GM19328 (cell line): Measurements from ENCODE around the gene IRF4.

Experiments used
- ATAC-seq: cut with Tn5 transposase; IDR thresholded peaks from one replicate; pipeline ENCODE4 v1.9.1; 2021; ENCODE audit warnings: mild to moderate bottlenecking, moderate library complexity; ENCODE audit not compliant: unreplicated experiment

The IRF4 gene

DNA sequence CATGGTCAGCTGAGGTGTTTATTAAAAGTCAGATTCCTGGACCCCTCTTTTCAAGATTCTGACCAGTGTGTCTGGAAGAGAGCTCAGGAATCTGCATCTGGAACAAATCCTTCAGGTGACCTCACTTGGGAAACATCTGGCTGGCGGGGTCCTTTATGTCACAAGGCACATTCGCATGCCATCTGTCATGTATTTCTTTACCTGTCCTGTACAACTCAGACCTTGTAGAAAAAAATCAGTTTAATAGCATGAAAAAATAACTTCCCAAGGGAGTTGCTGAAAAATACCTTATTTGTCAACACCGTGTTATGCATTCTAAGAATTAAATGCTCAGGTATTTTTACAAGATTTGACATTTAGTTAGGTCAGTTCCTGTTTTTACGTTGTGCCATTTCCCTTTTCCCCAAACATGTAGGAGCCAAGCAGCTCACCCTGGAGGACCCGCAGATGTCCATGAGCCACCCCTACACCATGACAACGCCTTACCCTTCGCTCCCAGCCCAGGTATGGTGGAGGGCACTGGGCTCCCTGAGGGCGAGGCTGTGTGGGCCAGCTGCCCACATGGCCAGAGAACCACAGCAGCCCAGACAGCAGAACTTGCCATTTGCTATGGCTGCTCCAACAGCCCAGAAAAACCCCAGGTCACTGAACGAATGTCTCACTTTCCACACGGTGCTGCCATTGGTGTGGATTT lies 4.0 kb downstream of the IRF4 start:
- no peak for ATAC-seq

DNA sequence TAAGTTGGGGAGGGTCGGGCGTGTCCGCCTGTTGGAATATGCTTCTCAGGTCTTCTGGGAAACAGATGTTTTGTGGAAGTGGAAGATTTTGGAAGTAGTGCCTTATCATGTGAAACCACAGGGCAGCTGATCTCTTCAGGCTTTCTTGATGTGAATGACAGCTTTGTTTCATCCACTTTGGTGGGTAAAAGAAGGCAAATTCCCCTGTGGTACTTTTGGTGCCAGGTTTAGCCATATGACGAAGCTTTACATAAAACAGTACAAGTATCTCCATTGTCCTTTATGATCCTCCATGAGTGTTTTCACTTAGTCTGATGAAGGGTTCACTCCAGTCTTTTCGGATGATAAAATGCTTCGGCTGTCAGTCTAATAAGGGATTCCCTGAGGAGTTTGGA lies 4.6 kb downstream of the IRF4 start:
- ATAC-seq = no peak

DNA sequence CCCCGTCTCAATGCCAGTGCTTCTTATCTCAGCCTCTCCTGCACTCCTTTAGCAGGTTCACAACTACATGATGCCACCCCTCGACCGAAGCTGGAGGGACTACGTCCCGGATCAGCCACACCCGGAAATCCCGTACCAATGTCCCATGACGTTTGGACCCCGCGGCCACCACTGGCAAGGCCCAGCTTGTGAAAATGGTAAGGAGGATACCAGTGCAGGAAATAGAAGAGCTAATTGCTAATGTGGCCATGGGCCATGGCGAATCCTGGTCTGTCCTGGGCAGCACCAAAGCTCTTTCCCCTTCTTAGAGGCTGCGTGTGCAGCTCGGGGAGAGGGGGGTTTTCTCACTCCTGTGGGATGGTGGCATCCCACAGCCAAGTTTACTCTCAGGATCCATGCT lies 5.5 kb downstream of the IRF4 start:
- ATAC-seq = no peak

DNA sequence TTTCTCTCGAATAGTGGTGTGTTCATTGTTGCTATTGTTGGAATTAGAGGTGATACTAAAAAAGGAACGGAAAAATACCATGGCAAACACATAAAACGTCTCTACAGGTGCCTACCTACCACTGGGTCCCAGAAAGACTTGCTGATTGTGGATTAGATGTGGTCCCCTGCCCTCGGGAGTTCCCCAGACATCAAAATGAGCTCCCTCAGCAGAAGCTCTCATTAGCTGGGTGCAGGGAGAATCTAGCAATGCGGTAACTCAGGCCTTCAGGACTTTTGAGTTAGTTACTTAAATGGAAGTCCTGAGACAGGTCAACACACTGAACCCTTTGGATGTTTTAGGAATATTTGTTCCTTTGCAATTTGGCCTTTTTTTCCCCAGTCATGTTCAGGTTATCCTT lies 6.1 kb downstream of the IRF4 start:
- ATAC-seq = no peak

DNA sequence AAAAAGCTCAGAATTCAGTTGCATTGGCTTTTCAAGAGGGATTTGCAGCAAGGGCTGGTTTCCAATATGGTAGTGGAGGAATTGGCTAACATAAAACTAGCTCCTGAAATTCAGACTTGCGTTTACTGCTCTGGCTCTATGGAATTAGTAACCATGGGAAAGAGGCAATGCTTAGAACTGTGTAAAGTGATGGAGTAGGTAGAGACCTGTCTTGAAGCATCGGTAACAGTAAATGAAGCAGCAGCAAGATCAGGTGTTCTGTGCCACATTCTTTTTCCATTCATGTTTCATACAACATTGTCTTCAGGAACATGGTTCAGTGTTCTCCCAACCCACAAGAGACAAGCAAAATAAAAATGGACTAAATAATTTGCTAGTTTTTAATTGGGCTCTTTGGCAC lies 6.5 kb downstream of the IRF4 start:
- no peak for ATAC-seq

DNA sequence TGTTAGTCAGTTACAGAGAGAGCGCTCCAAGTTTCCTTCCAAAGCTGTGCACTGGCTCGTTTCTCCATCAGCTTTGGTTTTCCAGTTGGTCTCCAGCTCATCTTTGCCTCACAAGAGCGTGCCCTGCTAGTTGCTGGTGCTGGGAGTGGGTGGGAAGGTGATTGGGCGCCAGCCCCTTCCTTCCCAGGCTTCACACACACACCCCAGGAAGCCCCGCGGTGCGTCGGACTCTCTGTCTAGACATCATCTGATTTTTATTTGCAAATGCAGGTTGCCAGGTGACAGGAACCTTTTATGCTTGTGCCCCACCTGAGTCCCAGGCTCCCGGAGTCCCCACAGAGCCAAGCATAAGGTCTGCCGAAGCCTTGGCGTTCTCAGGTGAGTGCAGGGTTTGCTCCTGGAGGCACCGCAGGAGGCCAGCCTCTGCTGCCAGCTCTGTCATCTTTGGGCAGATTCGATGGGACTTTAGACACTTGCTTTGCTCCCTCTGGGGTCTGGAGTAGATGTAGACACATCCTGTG lies 7.1 kb downstream of the IRF4 start:
- ATAC-seq = no peak

DNA sequence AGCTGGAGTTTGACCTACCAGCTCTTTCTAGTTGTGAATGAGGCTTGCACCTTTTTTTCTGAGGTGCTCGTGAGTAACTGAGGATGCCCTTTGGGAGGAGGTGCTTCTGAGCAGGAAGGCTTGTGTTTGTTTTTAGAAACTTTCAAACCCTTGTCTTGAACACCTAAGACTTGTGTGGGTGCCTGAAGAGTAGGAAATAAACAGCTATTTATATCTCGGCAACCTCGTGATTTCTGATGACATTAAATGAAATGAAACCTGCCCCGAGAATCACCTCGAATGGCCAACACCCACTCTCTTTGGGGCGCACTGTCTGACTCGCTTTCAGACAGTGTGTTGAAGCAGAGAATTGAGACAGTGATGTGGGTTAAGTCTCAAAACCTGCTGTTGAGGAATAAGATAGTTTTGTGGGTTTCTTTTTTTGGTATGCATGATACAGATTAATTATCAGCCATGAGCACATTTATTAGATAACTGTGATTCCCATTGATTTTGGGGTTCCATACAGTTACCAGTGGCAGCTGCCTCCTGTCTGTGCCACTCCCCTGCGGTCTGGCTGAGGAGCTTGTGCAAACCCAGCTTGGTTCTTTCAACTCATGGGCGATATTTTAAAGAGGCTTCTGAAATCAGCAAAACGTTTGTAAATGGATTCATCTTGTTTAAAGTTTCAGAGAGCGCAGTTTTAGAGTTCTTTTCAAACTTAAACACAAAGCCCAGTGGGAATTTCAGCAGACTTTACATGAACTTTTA lies 8.4 kb downstream of the IRF4 start:
- no peak for ATAC-seq

DNA sequence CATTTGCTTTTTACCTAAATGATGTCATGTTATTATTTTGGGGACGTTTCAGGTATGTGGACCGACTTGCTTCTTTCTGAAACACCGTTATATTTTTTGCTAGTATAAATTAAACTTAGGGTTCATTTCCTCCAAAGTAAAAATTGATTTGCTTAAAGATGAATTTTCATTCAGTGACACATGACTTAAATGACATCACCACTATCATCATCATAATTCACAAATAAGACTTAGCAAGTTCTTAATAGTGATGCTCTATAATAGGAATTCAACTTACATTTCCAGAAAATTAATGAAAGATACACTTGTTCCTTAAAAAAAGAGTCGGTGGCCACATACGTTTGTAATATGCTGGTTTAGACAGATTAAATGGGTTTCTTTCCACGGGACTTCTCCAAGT lies 9.3 kb downstream of the IRF4 start:
- ATAC-seq = no peak

DNA sequence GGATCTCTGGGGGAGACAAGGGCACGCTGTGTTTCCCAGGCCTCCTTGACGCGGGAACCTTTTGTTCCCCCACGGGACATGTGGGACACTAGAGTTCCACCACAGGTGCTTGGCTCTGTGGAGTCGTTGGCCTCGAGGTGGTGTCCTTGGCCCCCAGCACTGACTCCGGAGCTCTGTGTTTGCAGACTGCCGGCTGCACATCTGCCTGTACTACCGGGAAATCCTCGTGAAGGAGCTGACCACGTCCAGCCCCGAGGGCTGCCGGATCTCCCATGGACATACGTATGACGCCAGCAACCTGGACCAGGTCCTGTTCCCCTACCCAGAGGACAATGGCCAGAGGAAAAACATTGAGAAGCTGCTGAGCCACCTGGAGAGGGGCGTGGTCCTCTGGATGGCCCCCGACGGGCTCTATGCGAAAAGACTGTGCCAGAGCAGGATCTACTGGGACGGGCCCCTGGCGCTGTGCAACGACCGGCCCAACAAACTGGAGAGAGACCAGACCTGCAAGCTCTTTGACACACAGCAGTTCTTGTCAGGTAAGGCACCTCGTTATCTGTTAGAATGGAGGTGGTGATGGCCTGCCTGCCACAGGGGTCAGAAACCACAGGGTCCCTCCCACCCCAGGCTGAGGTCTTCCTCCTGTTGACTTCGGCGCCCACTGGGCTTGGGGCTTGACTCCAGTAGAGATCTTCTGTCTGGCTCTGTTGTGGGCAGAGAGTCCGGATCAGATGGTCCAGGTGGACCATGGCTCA lies 9.9 kb downstream of the IRF4 start:
- no peak for ATAC-seq

DNA sequence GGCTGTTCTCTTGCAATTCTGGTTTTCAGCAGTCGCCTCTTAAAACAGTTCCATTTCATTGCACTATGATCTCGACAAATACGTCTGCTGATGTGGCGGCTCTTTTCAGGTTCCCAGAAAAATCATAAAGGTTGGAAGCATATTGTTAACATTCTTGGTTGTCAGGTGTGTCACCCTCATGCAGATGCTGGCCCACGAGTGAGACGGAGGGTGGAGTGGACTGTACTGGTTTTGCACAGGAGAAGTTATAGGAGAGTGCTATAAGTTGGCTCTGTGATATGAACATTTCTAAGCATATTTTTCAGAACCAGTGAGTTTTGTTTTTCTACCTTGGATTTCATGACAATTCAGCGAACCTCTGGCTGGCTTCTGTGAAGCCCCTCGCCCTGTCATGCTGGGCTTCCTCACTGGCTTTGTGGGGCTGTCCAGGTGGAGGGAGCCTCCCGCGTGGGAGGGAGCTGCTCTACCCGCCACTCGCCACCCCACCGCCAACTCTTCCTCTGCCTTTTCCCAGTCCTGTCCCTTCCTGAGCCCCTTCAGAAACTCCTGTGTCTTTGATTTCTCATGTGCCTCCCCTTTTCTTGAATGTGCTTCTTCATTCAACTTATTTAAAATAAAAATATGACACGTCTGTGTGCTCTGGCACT lies 10.6 kb downstream of the IRF4 start:
- ATAC-seq = no peak

DNA sequence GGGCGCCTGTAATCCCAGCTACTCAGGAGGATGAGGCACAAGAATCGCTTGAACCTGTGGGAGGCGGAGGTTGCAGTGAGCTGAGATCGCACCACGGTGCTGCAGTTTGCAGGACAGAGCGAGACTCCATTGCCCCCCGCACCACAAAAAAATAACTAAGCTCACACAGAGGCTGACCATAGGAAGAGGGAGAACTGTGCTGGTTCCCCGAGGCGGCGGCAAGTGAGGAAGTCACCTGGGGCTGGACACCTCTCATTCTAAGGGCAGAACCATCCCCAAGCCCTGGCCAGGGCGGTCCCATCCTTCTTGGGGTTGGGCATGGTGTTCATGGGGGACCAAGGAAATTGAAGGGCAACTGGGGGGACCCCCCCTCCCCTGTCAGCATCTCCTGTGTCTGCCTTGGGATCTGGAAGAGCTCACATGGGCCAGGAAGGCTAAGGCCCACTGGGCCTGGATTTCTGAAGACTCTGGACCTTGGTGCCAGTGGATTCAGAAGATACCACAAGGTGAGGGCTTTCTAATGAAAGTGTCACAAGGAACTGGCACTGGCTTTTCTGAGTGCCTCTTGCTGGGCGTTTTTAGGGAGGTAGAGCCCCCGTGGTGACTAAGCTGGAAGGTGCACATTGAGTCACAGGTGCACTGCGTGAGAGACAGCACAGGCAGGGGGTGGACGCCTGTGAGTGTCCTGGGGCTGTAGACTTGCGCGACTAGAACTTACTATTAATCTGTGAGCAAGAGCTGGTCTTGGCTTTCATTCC lies 11.5 kb downstream of the IRF4 start:
- no peak for ATAC-seq

DNA sequence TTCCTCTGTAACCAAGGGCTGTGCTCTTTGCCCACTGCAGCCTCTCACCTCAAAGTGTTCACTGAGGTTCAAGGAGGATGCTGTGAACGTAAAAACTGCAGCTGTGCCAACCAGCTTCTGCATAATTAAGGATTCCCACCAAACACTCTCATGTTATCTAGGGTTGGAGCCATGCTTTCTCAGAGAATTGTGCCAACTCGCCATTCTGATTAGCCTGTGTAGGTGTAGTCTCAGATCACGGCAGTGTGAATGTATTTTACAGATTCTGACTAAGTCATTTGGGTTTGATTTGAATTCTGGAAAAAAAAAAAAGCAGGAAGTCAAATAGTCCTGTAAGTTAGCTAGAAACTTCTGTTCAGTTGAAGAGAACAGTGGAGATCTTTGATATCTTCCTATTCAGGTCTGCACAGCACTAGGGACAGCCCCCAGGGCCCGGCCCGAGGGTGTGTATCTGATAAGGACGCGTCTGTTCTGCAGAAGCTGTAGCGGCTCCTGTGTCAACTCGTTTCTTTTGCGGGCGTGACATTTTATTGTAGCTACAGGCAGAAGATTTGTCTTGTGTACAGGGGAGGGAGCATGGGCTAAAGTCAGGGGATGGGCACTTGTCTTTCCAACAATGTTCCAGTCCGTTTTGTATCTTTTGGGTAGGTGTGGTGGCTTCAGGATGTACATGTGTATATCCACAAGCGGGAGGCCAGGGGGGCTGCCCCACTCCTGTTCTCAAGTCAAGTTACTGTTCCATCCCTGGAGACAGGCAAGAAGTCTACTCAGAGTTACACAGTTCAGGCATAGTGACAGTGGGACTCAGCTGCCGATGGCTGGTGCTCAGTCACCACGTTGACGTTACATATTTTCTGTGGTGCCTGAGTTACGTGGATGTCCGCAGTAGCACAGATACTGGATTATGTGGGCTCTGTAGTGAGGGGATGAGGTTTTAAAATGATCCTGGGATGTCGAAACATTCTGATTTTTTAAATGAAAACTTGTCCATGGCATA lies 12.4 kb downstream of the IRF4 start:
- ATAC-seq = no peak

DNA sequence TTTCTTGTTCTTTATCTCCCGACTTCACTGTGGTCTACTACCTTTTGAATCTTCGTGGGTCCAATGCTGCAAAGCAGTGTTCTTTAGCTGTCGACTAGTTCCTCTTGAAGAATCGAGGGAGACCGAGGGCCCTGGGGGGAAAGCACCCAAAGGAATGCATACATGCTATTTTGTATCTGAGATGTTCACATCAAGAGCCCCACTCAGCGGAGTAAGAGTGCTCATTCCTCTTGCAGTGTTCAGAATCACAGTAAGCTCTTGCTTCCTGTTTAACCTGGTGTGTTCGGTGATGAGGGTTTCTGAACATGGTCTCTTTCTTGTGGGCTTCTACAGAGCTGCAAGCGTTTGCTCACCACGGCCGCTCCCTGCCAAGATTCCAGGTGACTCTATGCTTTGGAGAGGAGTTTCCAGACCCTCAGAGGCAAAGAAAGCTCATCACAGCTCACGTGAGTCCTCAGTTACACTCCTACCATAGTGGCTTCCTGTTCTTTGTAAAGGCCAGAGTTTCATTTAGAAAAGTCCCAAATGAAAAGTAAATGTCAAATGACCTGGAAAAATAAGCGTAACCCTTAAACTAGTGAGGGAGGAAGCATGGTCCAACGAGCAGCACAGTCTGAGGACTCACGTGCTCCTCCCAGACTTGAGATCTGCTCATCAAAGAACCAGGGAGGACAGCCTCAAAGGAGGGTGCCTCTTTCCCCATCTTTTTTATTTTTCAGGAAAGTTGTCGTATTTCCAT lies 13.3 kb downstream of the IRF4 start:
- ATAC-seq = no peak

DNA sequence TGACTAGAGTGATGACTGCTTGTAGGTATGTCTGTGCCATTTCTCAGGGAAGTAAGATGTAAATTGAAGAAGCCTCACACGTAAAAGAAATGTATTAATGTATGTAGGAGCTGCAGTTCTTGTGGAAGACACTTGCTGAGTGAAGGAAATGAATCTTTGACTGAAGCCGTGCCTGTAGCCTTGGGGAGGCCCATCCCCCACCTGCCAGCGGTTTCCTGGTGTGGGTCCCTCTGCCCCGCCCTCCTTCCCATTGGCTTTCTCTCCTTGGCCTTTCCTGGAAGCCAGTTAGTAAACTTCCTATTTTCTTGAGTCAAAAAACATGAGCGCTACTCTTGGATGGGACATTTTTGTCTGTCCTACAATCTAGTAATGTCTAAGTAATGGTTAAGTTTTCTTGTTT lies 16.6 kb downstream of the IRF4 start:
- no peak for ATAC-seq

DNA sequence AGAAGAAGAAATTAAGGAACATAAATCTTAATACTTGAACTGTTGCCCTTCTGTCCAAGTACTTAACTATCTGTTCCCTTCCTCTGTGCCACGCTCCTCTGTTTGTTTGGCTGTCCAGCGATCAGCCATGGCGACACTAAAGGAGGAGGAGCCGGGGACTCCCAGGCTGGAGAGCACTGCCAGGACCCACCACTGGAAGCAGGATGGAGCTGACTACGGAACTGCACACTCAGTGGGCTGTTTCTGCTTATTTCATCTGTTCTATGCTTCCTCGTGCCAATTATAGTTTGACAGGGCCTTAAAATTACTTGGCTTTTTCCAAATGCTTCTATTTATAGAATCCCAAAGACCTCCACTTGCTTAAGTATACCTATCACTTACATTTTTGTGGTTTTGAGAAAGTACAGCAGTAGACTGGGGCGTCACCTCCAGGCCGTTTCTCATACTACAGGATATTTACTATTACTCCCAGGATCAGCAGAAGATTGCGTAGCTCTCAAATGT lies 17.1 kb downstream of the IRF4 start:
- no peak for ATAC-seq

DNA sequence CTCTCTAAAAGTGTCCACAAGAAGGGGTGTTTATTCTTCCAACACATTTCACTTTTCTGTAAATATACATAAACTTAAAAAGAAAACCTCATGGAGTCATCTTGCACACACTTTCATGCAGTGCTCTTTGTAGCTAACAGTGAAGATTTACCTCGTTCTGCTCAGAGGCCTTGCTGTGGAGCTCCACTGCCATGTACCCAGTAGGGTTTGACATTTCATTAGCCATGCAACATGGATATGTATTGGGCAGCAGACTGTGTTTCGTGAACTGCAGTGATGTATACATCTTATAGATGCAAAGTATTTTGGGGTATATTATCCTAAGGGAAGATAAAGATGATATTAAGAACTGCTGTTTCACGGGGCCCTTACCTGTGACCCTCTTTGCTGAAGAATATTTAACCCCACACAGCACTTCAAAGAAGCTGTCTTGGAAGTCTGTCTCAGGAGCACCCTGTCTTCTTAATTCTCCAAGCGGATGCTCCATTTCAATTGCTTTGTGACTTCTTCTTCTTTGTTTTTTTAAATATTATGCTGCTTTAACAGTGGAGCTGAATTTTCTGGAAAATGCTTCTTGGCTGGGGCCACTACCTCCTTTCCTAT lies 17.9 kb downstream of the IRF4 start:
- no peak for ATAC-seq

DNA sequence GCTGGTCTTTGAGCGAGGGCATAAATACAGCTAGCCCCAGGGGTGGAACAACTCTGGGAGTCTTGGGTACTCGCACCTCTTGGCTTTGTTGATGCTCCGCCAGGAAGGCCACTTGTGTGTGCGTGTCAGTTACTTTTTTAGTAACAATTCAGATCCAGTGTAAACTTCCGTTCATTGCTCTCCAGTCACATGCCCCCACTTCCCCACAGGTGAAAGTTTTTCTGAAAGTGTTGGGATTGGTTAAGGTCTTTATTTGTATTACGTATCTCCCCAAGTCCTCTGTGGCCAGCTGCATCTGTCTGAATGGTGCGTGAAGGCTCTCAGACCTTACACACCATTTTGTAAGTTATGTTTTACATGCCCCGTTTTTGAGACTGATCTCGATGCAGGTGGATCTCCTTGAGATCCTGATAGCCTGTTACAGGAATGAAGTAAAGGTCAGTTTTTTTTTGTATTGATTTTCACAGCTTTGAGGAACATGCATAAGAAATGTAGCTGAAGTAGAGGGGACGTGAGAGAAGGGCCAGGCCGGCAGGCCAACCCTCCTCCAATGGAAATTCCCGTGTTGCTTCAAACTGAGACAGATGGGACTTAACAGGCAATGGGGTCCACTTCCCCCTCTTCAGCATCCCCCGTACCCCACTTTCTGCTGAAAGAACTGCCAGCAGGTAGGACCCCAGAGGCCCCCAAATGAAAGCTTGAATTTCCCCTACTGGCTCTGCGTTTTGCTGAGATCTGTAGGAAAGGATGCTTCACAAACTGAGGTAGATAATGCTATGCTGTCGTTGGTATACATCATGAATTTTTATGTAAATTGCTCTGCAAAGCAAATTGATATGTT lies 19.2 kb downstream of the IRF4 start:
- ATAC-seq = no peak
